ENCODE results near the gene CTXN1.

- TF ChIP-seq CTCF (IDR thresholded peaks at IDR 0.05; ENCODE audit: insufficient read depth, low read depth, low read length) (no peak), EZH2 (IDR thresholded peaks at IDR 0.05; ENCODE audit: insufficient read depth, low read length) (no peak)
Measured at GRCh38 chr19:7905268-7905667, 20.7 kb downstream of the CTXN1 start.
